GM19455 (cell line): ENCODE results near the gene GSTCD.
A peak's percentile ranks its signal among the peaks of the same experiment; 100 is the strongest.

Experiments
- ATAC-seq: cut with Tn5 transposase; IDR thresholded peaks from one replicate; pipeline ENCODE4 v1.9.1; 2021; ENCODE audit not compliant: unreplicated experiment

The GSTCD gene

GRCh38 chr4:105875233-105875632 lies 166.6 kb downstream of the GSTCD start:
- ATAC-seq = no peak

DNA sequence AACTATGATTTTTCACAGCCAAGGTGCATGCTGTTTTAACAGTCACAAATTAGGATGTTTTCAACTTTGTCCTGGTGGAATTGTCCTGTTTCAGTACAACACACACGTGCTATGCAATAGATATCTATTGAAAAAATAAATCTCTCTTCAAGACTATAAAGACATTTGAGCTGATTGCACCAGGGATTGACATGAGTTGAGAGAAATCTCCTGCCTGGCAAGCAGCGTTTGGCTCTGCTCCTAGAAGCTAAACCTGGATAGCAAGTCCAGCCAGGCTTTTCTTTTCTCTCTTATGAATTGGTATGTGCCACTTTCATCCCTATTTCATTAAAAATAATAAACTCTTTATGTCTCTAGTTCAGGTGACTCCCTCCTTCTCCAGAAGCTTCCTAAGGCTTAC lies 170.1 kb downstream of the GSTCD start:
- ATAC-seq = no peak

DNA sequence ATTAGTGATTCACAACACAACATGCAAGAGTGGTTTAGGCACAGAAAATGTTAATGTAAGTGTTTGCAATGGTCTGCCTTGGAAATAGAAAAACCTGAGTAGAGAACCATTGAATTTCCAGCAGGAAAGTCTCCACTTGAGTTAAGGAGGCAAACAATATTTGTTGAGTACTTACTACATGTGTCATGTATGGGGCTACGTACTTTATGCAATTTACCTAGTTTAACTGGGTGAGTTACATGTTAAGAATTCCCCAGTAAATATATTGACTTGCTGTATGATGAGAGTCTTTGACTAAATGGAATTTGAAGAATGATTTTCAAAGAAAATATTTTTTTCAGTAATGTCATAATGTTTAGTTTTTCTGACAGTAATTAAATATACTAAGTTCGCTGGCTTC lies 178.9 kb downstream of the GSTCD start:
- no peak for ATAC-seq

DNA sequence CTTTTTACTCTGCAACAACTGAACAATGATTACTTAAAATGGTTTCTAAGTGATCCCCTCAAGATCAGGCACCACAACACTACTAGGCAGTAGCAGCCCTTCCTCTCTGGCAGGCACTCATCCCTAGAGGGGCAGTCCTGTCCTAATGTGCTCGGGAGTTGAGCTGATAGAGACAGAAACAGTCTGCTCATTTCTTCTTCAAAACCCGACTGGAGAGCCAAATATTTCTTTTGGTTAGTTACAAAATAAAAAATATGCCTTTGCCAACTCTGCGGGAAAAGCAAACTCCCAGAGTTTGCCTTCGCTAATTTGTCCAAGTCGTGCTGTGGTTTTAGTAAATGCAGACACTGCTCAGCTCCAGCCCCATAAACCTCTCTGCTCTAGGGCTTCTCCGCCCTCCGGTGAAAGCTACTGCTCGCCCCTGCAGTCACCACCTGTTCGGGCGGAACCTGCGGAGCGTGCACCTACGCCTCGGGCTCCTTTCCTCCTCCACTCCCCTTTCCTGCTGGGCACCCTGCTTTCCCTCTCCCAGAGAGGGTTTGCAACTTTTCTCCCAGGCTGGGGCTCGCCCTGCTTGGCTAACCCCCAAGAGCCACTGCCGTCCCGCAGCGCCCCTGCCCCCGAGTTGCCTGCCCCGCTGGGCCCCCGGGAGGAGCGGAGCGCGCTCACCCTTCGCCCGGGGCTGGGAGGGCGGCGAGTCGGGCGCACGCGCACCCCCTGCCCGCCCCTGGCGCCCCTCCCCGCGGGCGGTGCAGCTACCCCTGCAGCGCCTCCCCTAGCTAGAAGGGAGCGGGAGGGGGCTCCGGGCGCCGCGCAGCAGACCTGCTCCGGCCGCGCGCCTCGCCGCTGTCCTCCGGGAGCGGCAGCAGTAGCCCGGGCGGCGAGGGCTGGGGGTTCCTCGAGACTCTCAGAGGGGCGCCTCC lies 186.3 kb downstream of the GSTCD start, which contains the start of gene NPNT:
Gene NPNT (plus strand): TSS at position 812 of the 923 bp plus-strand sequence. CDS start 182 bp downstream, outside the sequence.
- peak; percentile 57 for ATAC-seq

- peak; percentile 45 for ATAC-seq
Observed at GRCh38 chr4:105895583-105896460, 187.2 kb downstream of the GSTCD start.

DNA sequence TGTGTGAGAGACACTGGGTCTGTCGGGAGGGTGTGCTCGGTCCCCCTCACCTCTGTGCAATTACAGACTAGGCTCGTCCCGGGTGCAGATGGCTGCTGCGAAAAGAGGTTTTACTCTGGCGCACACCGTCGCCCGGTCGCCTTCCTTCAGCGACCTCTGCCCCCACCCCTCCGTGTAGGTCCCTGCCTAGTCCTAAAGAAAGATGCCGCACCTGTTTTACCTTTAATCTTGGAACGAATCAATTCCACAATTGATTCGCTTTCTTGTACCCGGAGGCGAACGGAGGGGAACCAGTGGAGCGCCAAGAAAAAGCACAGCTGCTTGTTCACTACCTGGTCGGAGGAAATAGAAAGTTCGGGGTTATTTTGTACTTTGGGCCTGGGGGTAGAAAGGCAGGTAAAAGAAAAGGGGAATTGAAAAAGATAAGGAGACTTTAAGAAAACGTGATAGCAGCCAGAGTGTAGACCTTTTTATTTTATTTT lies 187.9 kb downstream of the GSTCD start:
- peak; percentile 8 for ATAC-seq
